Thyroid gland (tissue), 4 donors: ENCODE measurements around the gene CNOT10. TPM values are rescaled to one million over a fixed set of nuclear protein-coding genes. Genes with fewer than 3 reads are reported as not detected.
A peak's percentile ranks its signal among the peaks of the same experiment; 100 is the strongest.

Experiments
- DNase-seq, 2 donors: peaks; one replicate each; pipeline ENCODE4 v3.0.0-alpha.2; 2019
- H3K27ac ChIP-seq, 3 donors: fragments of 200-600 bp; sonication (generic); 1 replicate in 2 of 3; 2 replicates in 1 of 3; pipeline ENCODE4 v1.5.1; 2016 to 2019; ENCODE audit warnings: mild to moderate bottlenecking in 1 of 3, moderate library complexity in 1 of 3
- H3K27me3 ChIP-seq: fragments of 200-600 bp; sonication (generic); one replicate; pipeline ENCODE4 v1.5.1; 2019
- H3K36me3 ChIP-seq, 2 donors: fragments of 200-600 bp; sonication (generic); one replicate each; pipeline ENCODE4 v1.5.1; 2016 to 2019
- H3K4me1 ChIP-seq, 2 donors: fragments of 200-600 bp; sonication (generic); one replicate each; pipeline ENCODE4 v1.5.1; 2017 to 2019
- H3K4me3 ChIP-seq, 3 donors: fragments of 200-600 bp; sonication (generic); replicated peaks in 1 of 3; 1 replicate in 2 of 3; 2 replicates in 1 of 3; pipeline ENCODE4 v1.5.1; 2016; ENCODE audit warnings: mild to moderate bottlenecking in 1 of 3
- H3K9me3 ChIP-seq: fragments of 200-600 bp; sonication (generic); one replicate; pipeline ENCODE4 v1.5.1; 2017
- CTCF ChIP-seq, 6 experiments: fragments of 200-600 bp in 3 of 6; fragments of 450-650 bp in 3 of 6; sonication (generic) in 3 of 6; IDR thresholded peaks; one replicate each; pipeline ENCODE4 v1.5.1; 2016 to 2019; ENCODE audit warnings: antibody characterized with exemption in 6 of 6, mild to moderate bottlenecking in 2 of 6, inconsistent platforms in 1 of 6, moderate library complexity in 1 of 6
- POLR2A ChIP-seq, 2 donors: fragments of 450-650 bp; IDR thresholded peaks; one replicate each; pipeline ENCODE4 v1.6.1; 2017; ENCODE audit warnings: antibody characterized with exemption in 2 of 2, mild to moderate bottlenecking in 2 of 2, moderate library complexity in 1 of 2
- WGBS, 2 donors: methylation state at CpG; one replicate each; pipeline ENCODE4 v1.1.5; 2017; 5-methylcytosine and 5-hydroxymethylcytosine counted together
- intact Hi-C: fragments of 100-400 bp; cut with DNase I; formaldehyde crosslinking; loops from one replicate; pipeline ENCODE4 v1.15.1; 2023
- total RNA-seq, 4 donors: library from RNA; depleted of rRNA; stranded (reverse); fragments of >200 nt; gene quantifications; one replicate each; pipeline ENCODE4 v1.2.3, GENCODE V29; 2016

Gene CNOT10
- total RNA-seq, 4 donors from 2014 or later: 23.6 to 28.2 (median 26.8) TPM

- intact Hi-C loops: no loop called here
- DNase-seq: no peak
- H3K27ac ChIP-seq: no peak overlapping the region
- H3K4me3 ChIP-seq: no peak overlapping the region
- no peaks in the 10 kb centered on the region for H3K36me3 ChIP-seq
- H3K9me3 ChIP-seq: no peaks in the 10 kb centered on the region
- H3K4me1 ChIP-seq: peaks cover 6 to 17% of the 10 kb centered on the region in 2 donors
- H3K27me3 ChIP-seq: no peaks in the 10 kb centered on the region
- TF ChIP-seq POLR2A (IDR thresholded peaks at IDR 0.05): no peak
- no peak for TF ChIP-seq CTCF (IDR thresholded peaks at IDR 0.05)
- WGBS, 2 donors: 79% methylated on average over 6 of the region's 6 CpGs
These were observed 15.3 kb downstream of the CNOT10 start for GRCh38 chr3:32700244-32700643.

GRCh38 chr3:32703491-32703972 is 18.5 kb downstream of the CNOT10 start:
- intact Hi-C loops: no loop called here
- peaks cover 13 to 16% of the 10 kb centered on the region in 2 donors for H3K4me1 ChIP-seq
- TF ChIP-seq CTCF (IDR thresholded peaks at IDR 0.05) (no peak), POLR2A (IDR thresholded peaks at IDR 0.05) (no peak)
- H3K36me3 ChIP-seq: no peaks in the 10 kb centered on the region
- no peaks in the 10 kb centered on the region for H3K27me3 ChIP-seq
- WGBS, 2 donors: 92 to 95% methylated on average over 1 of the region's 1 CpG
- no peak for DNase-seq
- H3K4me3 ChIP-seq: no peak overlapping the region
- H3K27ac ChIP-seq: no peak overlapping the region
- no peaks in the 10 kb centered on the region for H3K9me3 ChIP-seq

GRCh38 chr3:32705232-32705631 is 20.2 kb downstream of the CNOT10 start:
- H3K9me3 ChIP-seq: no peaks in the 10 kb centered on the region
- H3K4me1 ChIP-seq: peaks cover 13 to 16% of the 10 kb centered on the region in 2 donors
- H3K4me3 ChIP-seq: no peak overlapping the region
- no peak for TF ChIP-seq CTCF (IDR thresholded peaks at IDR 0.05)
- TF ChIP-seq POLR2A (IDR thresholded peaks at IDR 0.05): no peak
- H3K36me3 ChIP-seq: peaks cover 0 to 2% of the 10 kb centered on the region in 2 donors
- DNase-seq: no peak
- intact Hi-C loops: no loop called here
- WGBS, 2 donors: 90 to 94% methylated on average over 2 of the region's 2 CpGs
- H3K27ac ChIP-seq: no peak overlapping the region
- no peaks in the 10 kb centered on the region for H3K27me3 ChIP-seq

- peak overlapping the region; percentile 2 to 45 (median 2) for H3K27ac ChIP-seq
- WGBS, 2 donors: 46 to 53% methylated on average over 6 of the region's 6 CpGs
These were observed 21.5 kb downstream of the CNOT10 start for GRCh38 chr3:32706348-32707025.

More at GRCh38 chr3:32706348-32707025, 21.5 kb downstream of the CNOT10 start:
- peaks cover 0 to 12% of the 10 kb centered on the region in 2 donors for H3K36me3 ChIP-seq
- H3K9me3 ChIP-seq: no peaks in the 10 kb centered on the region
- no peaks in the 10 kb centered on the region for H3K27me3 ChIP-seq
- DNase-seq: no peak
- TF ChIP-seq CTCF (IDR thresholded peaks at IDR 0.05): no peak
- no peak for TF ChIP-seq POLR2A (IDR thresholded peaks at IDR 0.05)
- no peak overlapping the region for H3K4me3 ChIP-seq
- intact Hi-C loops: no loop called here
- H3K4me1 ChIP-seq: peaks cover 13 to 16% of the 10 kb centered on the region in 2 donors
